Measurements from ENCODE around the gene PRDM16. TPM values are rescaled to one million over a fixed set of nuclear protein-coding genes. Genes with fewer than 3 reads are reported as not detected.

Gene PRDM16
- total and polyA plus RNA-seq, 2 of the 8 experiments (the other 6 are each of a cell fraction or from before 2014, with no cell fraction given), result 0.39 to 0.43 TPM

GRCh38 chr1:3443807-3444206 lies 374.8 kb downstream of the PRDM16 start (continued):
- TF ChIP-seq USF2 (IDR thresholded peaks at IDR 0.05; ENCODE audit: low read length), result no peak
- no peak for TF ChIP-seq SP4 (IDR thresholded peaks at IDR 0.05; ENCODE audit: low read length)

Data from H1 (cell line).